ENCODE data around the gene FAM200C.

Gene FAM200C

DNA sequence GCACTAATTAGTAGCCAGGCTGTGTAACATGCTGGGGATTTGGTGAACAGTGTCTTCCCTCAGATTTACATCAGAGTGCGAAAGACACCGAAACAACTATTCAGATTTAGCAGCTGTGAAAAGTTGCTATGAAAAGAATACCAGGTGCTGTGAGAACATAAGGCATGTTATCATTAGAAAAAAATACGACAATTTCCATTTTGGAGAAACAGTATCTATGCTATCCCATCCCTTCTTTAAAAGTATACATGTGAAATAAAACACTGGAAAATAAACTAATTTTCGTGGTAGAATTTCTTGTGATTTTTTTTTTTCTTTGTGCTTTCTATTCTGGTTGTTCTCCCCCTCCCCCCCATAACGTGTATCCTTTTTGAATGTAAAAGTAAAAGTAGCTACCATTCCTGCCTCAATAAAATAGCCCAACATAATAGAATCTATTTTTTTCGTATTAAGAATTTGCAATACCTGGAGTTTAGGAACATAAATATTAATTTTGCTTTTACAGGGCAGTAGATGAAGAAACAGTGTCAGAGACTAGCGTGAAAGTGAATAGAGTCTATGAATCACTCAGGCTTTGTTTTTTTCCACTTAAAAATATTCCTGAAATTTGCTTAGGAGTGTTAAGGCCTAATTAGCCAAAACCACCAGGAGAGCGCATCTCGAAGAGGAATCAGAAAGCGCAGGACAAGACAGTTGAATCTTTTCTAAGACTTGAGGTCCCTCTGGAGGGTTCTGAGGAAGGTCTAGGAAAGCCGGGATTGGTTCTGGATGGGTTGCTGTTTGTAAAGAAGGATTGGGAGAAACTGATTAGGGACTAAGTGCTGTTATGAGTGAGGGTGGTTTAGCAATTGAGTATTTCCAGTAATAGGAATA, 19.8 kb upstream of the FAM200C start:
- DNase-seq: no peak

- peak; percentile 92 to 96 for DNase-seq
Measured at GRCh38 chr5:160418561-160419457, 19.0 kb upstream of the FAM200C start, which contains the start of gene SLU7. Gene SLU7 (minus strand): TSS chr5:160419081. CDS start chr5:160415294, 3,787 bp downstream.

DNA sequence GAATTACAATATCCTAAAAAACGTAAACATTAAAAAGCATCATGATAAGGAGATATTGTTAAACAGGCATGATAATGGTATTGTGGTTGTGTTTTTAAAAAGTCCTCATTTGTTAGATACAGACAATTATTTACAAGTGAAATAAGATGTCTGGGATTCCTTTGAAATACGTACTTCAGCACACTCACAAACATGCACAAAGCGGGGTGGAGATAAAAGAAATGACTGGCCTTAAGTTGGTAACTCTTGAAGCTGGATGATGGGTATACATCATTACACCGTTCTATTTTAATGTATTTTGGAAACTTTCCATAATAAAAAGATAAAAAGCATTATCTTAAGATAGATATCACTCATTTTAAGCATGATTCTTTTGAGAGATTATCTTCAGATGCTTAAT, 1.0 kb downstream of the FAM200C start:
- DNase-seq: no peak

DNA sequence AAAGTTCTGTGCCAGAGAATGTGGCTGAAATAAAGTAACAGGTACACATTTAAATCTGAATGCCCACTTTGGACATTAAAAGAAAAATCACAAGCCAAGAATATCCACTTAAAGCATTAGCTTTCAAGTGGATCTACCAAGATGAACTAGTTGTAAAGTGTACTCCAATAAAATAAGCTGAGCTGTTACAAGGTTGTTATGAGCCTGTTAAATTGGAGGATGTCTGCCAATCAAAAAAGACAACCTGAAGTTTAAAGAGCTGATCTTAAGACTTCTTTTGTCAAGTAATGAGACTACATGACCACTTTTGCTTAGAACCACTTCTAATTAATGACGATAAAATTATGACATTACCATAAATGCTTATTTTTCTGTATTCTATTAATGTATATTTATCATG, 2.4 kb downstream of the FAM200C start:
- no peak for DNase-seq

GRCh38 chr5:160395111-160395510, 4.7 kb downstream of the FAM200C start:
- no peak for DNase-seq

DNA sequence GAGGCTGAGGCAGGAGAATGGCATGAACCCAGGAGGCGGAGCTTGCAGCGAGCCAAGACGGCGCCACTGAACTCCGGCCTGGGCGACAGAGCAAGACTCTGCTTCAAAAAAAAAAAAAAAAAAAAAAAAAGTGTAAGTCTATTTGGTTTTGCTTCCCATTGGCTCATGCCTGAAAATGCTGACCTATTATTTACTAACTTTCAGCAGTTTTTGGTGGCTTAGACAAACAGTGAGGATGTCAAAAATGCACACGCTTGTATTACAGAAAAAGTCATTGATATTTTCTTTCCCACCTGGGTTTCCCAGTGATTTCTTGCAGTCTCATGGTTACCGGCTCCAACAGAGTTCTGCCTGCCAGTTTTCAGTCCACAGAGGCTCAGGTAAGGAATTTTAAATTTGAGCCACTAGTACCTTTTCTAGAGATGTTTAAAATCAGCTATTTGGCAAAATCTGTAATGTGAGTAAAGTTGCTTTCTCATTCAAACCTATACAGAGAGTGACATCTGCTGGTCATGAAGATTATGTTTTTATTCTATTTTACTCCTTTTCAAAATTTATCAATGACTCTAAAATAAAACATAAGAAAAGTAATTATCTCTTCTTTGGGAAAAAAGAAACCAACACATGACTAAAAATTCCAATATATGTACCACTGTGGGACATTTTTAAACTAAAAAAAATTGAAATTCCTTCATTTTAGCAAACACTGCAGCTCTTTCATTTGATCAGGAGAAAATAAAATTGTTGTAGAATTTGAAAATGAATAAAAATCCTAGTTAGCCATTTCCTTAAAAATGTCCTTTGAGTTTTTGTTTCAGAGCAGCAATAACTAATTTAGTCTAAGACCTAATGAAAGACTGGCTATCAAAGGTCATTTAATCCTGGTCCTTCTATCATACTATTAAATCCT, 8.8 kb downstream of the FAM200C start:
- no peak for DNase-seq

DNA sequence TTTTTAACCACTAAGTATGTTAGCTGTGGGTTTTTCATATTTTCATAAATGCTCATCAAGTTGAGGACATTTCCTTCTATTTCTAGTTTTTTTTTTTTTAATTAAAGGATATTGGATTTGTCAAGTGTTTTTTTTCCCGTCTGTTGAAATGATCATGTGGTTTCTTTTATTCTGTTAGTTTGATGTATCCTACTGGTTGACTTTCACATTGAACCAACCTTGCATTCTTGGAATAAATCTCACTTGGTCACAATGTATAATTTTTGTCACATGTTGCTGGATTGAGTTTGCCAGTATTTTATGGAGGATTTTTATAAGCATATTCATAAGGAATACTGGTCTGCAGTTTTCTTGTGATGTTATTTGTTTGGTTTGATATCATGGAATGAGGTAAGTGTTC, 12.4 kb downstream of the FAM200C start:
- DNase-seq: no peak

DNA sequence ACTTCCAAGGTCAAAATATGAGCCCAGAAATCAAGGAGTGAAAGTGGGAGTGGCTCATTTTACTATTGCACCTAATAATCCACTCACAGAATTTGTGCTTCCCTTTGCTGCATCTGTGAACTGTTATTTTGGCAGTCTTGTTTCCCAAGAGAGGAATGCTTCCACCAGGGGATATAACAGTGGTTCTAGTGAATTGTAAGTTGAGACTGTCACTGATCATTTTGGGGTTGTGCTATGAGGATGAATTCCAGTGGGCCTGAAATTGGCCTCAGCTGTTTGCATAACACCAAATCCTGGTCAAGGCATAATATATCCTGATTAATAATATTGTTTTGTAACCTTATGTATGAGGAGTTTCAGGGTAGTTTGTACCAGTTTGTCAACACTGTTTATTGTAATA, 14.4 kb downstream of the FAM200C start:
- DNase-seq: no peak

- DNase-seq: no peak
Measured at GRCh38 chr5:160384681-160385080, 15.2 kb downstream of the FAM200C start.

- no peak for DNase-seq
Measured at GRCh38 chr5:160382346-160382745, 17.5 kb downstream of the FAM200C start.

DNA sequence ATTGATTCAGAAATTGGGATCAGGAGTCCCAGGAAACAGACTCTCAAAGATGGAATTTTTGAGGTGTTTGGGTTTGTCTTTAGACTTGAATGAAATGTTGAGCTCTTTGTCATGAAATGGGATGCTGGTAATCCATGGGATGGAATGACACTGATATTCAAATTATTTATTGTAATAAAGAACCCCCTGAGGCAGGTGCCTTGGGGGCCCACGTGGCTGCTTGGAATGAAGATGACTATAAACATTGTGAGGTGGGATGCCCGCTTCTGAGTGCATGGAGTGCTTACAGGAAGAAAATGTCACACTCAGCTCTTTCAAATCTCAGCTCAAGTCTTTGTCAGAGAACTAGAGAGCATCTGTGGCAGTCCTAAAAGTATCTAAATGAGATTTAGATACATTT, 19.8 kb downstream of the FAM200C start:
- no peak for DNase-seq

DNA sequence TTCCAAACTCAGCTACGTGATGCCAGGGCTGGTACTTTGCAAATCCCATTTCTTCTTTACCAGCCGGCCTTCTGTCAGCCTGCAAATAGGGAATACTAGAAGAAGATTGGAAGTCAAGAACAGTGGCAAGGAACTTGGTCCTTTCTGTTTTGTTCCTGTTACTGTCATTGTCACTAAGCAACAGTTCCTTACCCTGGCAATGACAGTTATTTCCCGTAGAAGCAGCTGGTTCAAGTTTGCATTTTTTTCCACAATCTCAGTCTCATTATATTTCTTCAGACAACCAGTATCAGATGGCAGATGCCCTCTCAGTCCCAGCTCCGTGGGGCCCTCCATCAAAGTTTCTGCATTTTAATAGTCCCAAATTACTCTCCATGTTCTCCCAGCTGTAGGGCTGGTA, 20.3 kb downstream of the FAM200C start:
- no peak for DNase-seq

- no peak for DNase-seq
Measured at GRCh38 chr5:160378330-160378729, 21.5 kb downstream of the FAM200C start.

- no peak for DNase-seq
Measured at GRCh38 chr5:160377651-160378050, 22.2 kb downstream of the FAM200C start.

GRCh38 chr5:160376416-160376815, 23.4 kb downstream of the FAM200C start:
- DNase-seq: no peak

DNA sequence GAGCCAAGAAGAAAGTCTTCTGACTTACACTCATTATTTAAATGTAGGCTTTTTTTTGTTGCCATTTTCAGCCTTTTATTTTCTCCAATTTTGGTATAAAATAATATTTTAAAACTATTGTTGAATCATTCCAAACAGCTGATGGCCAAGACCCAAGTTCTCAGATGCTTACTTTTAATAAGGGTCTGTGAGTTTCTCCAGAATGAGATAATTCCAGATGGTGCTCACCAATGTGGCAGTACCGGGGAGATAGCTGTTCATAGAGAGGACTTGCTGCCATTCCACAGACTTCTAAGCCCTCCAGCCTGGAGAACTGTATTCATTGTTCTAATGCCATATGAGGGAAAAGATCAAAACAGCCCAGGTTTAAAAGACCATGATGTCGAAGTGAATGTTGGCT, 24.2 kb downstream of the FAM200C start:
- DNase-seq: no peak

DNA sequence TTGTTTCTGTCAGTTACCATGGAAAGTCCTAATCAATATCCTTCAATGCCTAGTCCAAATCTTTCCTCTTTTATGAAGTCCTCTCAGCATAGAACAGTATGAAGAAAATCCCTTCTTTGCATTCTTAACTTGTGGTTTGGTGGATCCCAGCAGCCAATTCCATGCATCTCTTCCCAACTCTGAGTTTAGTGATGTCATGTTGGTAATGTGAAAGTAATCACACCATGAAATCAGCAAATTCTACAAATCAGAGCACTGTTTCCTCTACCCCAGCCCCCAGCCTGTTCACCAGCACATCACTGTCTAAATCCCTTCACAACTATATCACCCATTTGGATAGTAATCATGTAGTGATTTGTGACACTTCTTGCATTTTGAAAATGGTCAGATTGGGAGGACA, 24.7 kb downstream of the FAM200C start:
- no peak for DNase-seq

GRCh38 chr5:160371294-160371693, 28.6 kb downstream of the FAM200C start:
- no peak for DNase-seq

GRCh38 chr5:160370713-160371034, 29.2 kb downstream of the FAM200C start:
- no peak for DNase-seq

- peak in 1 of 2 donors; percentile 28 for DNase-seq
Measured at GRCh38 chr5:160369990-160370712, 29.7 kb downstream of the FAM200C start, which contains the start of gene C1QTNF2. Gene C1QTNF2 (minus strand): TSS chr5:160370626. CDS start chr5:160355011, 15,615 bp downstream.

- no peak for DNase-seq
Measured at GRCh38 chr5:160367885-160368284, 32.0 kb downstream of the FAM200C start.

- no peak for DNase-seq
Measured at GRCh38 chr5:160367261-160367660, 32.6 kb downstream of the FAM200C start.

All from stimulated activated CD4-positive, alpha-beta T cell treated with anti-CD3 and anti-CD28 coated beads, Interleukin-2, amount 100 ng/mL, for 24 hours (primary cell).